Liver (tissue), 9 donors: ENCODE data around the gene MED25. TPM values are rescaled to one million over a fixed set of nuclear protein-coding genes. Genes with fewer than 3 reads are reported as not detected.

Experiments used
- DNase-seq: peaks from one replicate; pipeline ENCODE4 v3.0.0-alpha.2; 2017; ENCODE audit warnings: low spot score
- H3K27ac ChIP-seq, 2 donors: one replicate each; pipeline ENCODE4 v1.7.0; 2013; ENCODE audit warnings: inconsistent platforms in 2 of 2, low read length in 2 of 2, control low read depth in 1 of 2, low read depth in 1 of 2, mild to moderate bottlenecking in 1 of 2
- H3K27me3 ChIP-seq, 4 donors: one replicate each; pipeline versions ENCODE4 v1.6.1 to v1.7.0; 2013; ENCODE audit warnings: low read length in 3 of 4, inconsistent platforms in 1 of 4, mild to moderate bottlenecking in 1 of 4, moderate library complexity in 1 of 4; ENCODE audit not compliant: control insufficient read depth in 4 of 4, insufficient read depth in 4 of 4
- H3K36me3 ChIP-seq, 4 donors: one replicate each; pipeline versions ENCODE4 v1.6.1 to v1.7.0; 2013; ENCODE audit warnings: low read length in 3 of 4, mild to moderate bottlenecking in 3 of 4, low read depth in 1 of 4, moderate library complexity in 1 of 4; ENCODE audit not compliant: control insufficient read depth in 4 of 4, insufficient read depth in 3 of 4
- H3K4me1 ChIP-seq, 4 donors: one replicate each; pipeline versions ENCODE4 v1.6.1 to v1.7.0; 2013; ENCODE audit warnings: low read length in 3 of 4, mild to moderate bottlenecking in 3 of 4, moderate library complexity in 1 of 4; ENCODE audit not compliant: control insufficient read depth in 4 of 4, insufficient read depth in 4 of 4
- H3K4me3 ChIP-seq, 3 donors: one replicate each; pipeline versions ENCODE4 v1.6.1 to v1.7.0; 2013; ENCODE audit warnings: low read length in 3 of 3, control low read depth in 1 of 3, low read depth in 1 of 3, mild to moderate bottlenecking in 1 of 3
- H3K9ac ChIP-seq, 2 donors: one replicate each; pipeline ENCODE4 v1.7.0; 2013; ENCODE audit warnings: low read length in 2 of 2, mild to moderate bottlenecking in 2 of 2, moderate library complexity in 2 of 2, control low read depth in 1 of 2, low read depth in 1 of 2
- H3K9me3 ChIP-seq, 4 donors: one replicate each; pipeline versions ENCODE4 v1.6.1 to v1.7.0; 2013; ENCODE audit warnings: low read length in 3 of 4; ENCODE audit not compliant: control insufficient read depth in 4 of 4
- EGR1 ChIP-seq, 2 donors: IDR thresholded peaks; 2 replicates each; pipeline ENCODE4 v1.6.1; 2016 to 2018; ENCODE audit warnings: antibody characterized with exemption in 2 of 2, low read depth in 2 of 2
- FOXA1 ChIP-seq: IDR thresholded peaks from 2 replicates; pipeline ENCODE4 v1.6.1; 2016; ENCODE audit warnings: antibody characterized with exemption
- FOXA2 ChIP-seq: IDR thresholded peaks from 2 replicates; pipeline ENCODE4 v1.6.1; 2016; ENCODE audit warnings: antibody characterized with exemption
- HNF4A ChIP-seq, 2 donors: conservative IDR thresholded peaks; 2 replicates each; pipeline ENCODE4 v1.6.1; 2016; ENCODE audit warnings: antibody characterized with exemption in 2 of 2, mild to moderate bottlenecking in 2 of 2
- HNF4G ChIP-seq: IDR thresholded peaks from 2 replicates; pipeline ENCODE4 v1.6.1; 2016; ENCODE audit warnings: antibody characterized with exemption
- JUND ChIP-seq, 2 donors: IDR thresholded peaks; 2 replicates each; pipeline ENCODE4 v1.6.1; 2016; ENCODE audit warnings: antibody characterized with exemption in 2 of 2
- NR2F2 ChIP-seq: IDR thresholded peaks from 2 replicates; pipeline ENCODE4 v1.6.1; 2016; ENCODE audit warnings: antibody characterized with exemption
- SP1 ChIP-seq: IDR thresholded peaks from 2 replicates; pipeline ENCODE4 v1.6.1; 2018; ENCODE audit warnings: antibody characterized with exemption, mild to moderate bottlenecking
- TAF1 ChIP-seq: conservative IDR thresholded peaks from 2 replicates; pipeline ENCODE4 v1.6.1; 2016; ENCODE audit warnings: antibody characterized with exemption, mild to moderate bottlenecking
- YY1 ChIP-seq: IDR thresholded peaks from 2 replicates; pipeline ENCODE4 v1.6.1; 2016; ENCODE audit warnings: antibody characterized with exemption, mild to moderate bottlenecking
- WGBS: extraction: QIAGEN DNeasy Blood & Tissue Kit; methylation state at CpG from one replicate; pipeline ENCODE4 v1.1.7; 2013; 5-methylcytosine and 5-hydroxymethylcytosine counted together
- polyA plus RNA-seq, 2 donors: library from polyadenylated mRNA; stranded (reverse) in 1 of 2; unstranded in 1 of 2; fragments of 200-250 nt in 1 of 2; fragments of >200 nt in 1 of 2; fragmentation: Nextera tagmentation in 1 of 2; extraction: Ambion mirVana in 1 of 2; gene quantifications; one replicate each; pipeline versions ENCODE4 v1.2.1 to v1.2.3, GENCODE V29; 2013 to 2015
- total RNA-seq, 2 donors: library from RNA; depleted of rRNA; stranded (reverse); fragments of >200 nt; gene quantifications; one replicate each; pipeline ENCODE4 v1.2.3, GENCODE V29; 2014
- TF ChIP-seq, protein P1 (sequence below): IDR thresholded peaks from 2 replicates; pipeline ENCODE4 v1.6.1; 2016; ENCODE audit warnings: antibody characterized with exemption
- TF ChIP-seq, protein P2 (sequence below): fragments of 150-350 bp; IDR thresholded peaks from 2 replicates; pipeline ENCODE4 v1.5.1; 2017; ENCODE audit warnings: improper control_type of control experiment, low read depth, low read length; ENCODE audit not compliant: missing input control
- TF ChIP-seq, protein P3 (sequence below): IDR thresholded peaks from 2 replicates; pipeline ENCODE4 v1.6.1; 2016; ENCODE audit warnings: antibody characterized with exemption
- TF ChIP-seq, protein P4 (sequence below): IDR thresholded peaks from 2 replicates; pipeline ENCODE4 v1.6.1; 2016; ENCODE audit warnings: antibody characterized with exemption
- donor health status: healthy.
- donor health status: healthy.
- donor health status: healthy.
- donor health status: healthy.
- donor health status: healthy.

Gene MED25
- total and polyA plus RNA-seq, 4 donors = 4.7 to 24.1 (median 9.6) TPM

DNA sequence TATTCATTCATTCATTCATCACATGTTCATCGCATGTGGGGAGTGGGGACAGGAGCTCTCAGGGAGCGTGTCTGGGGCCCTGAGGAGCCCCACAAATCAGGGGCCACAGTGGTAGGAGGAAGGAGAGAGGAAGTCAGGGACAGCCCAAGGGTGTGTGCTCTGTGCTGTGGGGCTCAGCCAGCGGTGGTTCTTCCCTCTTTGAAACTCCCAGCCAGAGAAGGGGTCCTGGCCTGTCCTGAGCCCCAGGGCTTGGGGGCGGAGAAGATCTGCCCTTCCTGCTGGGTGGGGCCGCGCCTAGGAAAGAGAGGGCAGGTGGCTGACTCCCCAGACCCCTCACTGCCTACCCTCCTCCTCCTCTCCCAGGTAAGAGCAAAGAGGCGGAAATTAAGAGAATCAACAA is 36.7 kb upstream of the MED25 start:
- 94% methylated on average over 7 of the region's 7 CpGs for WGBS
- peaks cover 4 to 21% (median 17%) of the 10 kb centered on the region in 4 donors for H3K36me3 ChIP-seq
- H3K9ac ChIP-seq = no peak overlapping the region
- H3K4me3 ChIP-seq = no peak overlapping the region
- H3K27me3 ChIP-seq = no peaks in the 10 kb centered on the region
- no peaks in the 10 kb centered on the region for H3K9me3 ChIP-seq
- H3K4me1 ChIP-seq = peaks cover 0 to 2% (median 0%) of the 10 kb centered on the region in 4 donors
- TF ChIP-seq NR2F2 = no peak
- no peak for TF ChIP-seq SP1
- no peak for TF ChIP-seq HNF4A (conservative IDR thresholded peaks at IDR 0.05)
- TF ChIP-seq, protein P1, sequence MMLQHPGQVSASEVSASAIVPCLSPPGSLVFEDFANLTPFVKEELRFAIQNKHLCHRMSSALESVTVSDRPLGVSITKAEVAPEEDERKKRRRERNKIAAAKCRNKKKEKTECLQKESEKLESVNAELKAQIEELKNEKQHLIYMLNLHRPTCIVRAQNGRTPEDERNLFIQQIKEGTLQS = no peak
- no peak for TF ChIP-seq JUND (IDR thresholded peaks at IDR 0.05)
- TF ChIP-seq, protein P2, sequence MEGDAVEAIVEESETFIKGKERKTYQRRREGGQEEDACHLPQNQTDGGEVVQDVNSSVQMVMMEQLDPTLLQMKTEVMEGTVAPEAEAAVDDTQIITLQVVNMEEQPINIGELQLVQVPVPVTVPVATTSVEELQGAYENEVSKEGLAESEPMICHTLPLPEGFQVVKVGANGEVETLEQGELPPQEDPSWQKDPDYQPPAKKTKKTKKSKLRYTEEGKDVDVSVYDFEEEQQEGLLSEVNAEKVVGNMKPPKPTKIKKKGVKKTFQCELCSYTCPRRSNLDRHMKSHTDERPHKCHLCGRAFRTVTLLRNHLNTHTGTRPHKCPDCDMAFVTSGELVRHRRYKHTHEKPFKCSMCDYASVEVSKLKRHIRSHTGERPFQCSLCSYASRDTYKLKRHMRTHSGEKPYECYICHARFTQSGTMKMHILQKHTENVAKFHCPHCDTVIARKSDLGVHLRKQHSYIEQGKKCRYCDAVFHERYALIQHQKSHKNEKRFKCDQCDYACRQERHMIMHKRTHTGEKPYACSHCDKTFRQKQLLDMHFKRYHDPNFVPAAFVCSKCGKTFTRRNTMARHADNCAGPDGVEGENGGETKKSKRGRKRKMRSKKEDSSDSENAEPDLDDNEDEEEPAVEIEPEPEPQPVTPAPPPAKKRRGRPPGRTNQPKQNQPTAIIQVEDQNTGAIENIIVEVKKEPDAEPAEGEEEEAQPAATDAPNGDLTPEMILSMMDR = no peak
- TF ChIP-seq EGR1 (IDR thresholded peaks at IDR 0.05; ENCODE audit: low read depth in 2 of 2) = no peak
- H3K27ac ChIP-seq = peak overlapping the region in 1 of 2 donors; percentile 6
- DNase-seq = no peak

DNA sequence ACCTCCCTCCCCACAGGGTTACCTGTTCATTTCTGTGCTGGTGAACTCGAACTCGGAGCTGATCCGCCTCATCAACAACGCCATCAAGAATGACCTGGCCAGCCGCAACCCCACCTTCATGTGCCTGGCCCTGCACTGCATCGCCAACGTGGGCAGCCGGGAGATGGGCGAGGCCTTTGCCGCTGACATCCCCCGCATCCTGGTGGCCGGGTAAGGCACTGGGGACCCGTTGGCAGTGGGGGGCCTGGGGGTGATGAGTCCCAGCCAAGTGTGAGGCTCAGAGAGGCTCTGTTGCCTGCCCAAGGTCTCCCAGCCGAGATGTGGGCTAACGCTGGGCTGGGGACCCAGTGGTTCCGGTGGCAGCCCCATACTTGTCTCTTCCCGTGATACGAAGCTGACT is 35.6 kb upstream of the MED25 start:
- no peak overlapping the region for H3K9ac ChIP-seq
- no peak overlapping the region for H3K27ac ChIP-seq
- H3K4me1 ChIP-seq = peaks cover 0 to 2% (median 0%) of the 10 kb centered on the region in 4 donors
- WGBS = 97% methylated on average over 18 of the region's 18 CpGs
- TF ChIP-seq SP1 (no peak), YY1 (no peak), HNF4G (no peak), TAF1 (no peak), FOXA1 (no peak), FOXA2 (no peak)
- TF ChIP-seq, protein P1 = no peak
- H3K9me3 ChIP-seq = no peaks in the 10 kb centered on the region
- no peaks in the 10 kb centered on the region for H3K27me3 ChIP-seq
- DNase-seq = no peak
- H3K36me3 ChIP-seq = peaks cover 4 to 24% (median 17%) of the 10 kb centered on the region in 4 donors
- H3K4me3 ChIP-seq = no peak overlapping the region

DNA sequence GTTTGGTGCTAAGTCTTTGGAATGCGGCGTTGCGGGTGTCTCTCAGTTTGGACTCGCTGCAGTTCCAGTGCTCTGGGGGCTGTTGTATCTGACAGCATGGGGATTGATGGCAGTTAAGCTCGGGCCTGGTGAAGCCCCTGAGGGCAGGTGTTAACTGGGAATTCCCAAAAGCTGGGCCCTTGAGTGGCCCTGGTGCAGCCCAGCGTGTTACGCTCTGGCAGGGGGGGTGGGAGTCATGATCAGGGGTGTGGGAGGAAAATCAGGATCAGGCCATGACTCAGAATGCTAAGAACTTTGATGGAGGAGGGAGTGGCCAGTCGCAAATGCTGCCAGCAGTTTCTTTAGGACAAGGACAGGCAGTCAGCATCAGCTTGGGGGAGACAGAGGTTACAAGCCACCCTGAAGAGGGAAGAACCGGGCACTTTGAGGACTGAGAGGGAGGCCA is 31.7 kb upstream of the MED25 start:
- Histone ChIP-seq H3K4me1 (peaks cover 0 to 2% (median 0%) of the 10 kb centered on the region in 4 donors), H3K9ac (no peak overlapping the region), H3K27me3 (no peaks in the 10 kb centered on the region), H3K4me3 (no peak overlapping the region), H3K27ac (no peak overlapping the region), H3K9me3 (no peaks in the 10 kb centered on the region), H3K36me3 (peaks cover 11 to 46% (median 19%) of the 10 kb centered on the region in 4 donors)
- WGBS = 93% methylated on average over 9 of the region's 9 CpGs
- TF ChIP-seq SP1 (no peak), HNF4A (conservative IDR thresholded peaks at IDR 0.05) (no peak), YY1 (no peak), EGR1 (IDR thresholded peaks at IDR 0.05; ENCODE audit: low read depth in 2 of 2) (no peak)
- TF ChIP-seq, protein P3, sequence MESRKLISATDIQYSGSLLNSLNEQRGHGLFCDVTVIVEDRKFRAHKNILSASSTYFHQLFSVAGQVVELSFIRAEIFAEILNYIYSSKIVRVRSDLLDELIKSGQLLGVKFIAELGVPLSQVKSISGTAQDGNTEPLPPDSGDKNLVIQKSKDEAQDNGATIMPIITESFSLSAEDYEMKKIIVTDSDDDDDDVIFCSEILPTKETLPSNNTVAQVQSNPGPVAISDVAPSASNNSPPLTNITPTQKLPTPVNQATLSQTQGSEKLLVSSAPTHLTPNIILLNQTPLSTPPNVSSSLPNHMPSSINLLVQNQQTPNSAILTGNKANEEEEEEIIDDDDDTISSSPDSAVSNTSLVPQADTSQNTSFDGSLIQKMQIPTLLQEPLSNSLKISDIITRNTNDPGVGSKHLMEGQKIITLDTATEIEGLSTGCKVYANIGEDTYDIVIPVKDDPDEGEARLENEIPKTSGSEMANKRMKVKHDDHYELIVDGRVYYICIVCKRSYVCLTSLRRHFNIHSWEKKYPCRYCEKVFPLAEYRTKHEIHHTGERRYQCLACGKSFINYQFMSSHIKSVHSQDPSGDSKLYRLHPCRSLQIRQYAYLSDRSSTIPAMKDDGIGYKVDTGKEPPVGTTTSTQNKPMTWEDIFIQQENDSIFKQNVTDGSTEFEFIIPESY = no peak
- TF ChIP-seq, protein P1 = no peak
- TF ChIP-seq, protein P4, sequence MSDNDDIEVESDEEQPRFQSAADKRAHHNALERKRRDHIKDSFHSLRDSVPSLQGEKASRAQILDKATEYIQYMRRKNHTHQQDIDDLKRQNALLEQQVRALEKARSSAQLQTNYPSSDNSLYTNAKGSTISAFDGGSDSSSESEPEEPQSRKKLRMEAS = no peak
- no peak for DNase-seq
